Measurements from ENCODE around the gene NQO1.

The NQO1 gene

DNA sequence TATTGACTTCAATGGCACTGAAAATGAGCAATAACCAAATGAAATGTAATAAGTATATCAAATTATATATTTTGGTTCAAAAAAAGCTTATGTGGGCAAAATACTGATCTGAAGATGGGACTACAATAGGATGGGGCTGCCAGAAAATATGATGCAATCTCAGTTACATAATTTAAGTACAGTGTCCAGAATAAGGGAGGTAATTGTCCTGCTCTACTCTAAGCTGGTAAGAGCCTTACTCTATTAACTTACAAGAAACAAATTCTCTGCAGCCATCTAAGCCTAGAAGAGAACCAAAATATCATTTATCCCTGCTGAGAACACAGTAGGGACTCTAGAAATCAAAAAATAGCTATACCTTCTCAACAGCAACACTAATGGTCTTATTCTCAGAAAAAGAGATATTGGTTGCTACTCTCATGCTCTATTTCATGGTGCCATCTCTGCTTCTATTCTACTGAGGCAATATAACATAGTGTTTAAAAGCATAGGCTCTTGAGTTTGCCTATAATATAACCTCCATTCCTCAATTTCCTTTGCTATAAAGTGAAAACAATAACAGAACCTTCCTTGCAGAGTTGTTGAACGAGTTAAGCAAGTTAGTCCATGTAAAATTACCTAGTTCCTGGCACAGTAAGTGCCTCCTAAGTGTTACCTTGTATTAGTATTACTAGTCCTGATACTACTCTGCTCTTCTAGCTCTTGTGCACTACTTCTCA is 19.9 kb downstream of the NQO1 start:
- DNase-seq: no peak

DNA sequence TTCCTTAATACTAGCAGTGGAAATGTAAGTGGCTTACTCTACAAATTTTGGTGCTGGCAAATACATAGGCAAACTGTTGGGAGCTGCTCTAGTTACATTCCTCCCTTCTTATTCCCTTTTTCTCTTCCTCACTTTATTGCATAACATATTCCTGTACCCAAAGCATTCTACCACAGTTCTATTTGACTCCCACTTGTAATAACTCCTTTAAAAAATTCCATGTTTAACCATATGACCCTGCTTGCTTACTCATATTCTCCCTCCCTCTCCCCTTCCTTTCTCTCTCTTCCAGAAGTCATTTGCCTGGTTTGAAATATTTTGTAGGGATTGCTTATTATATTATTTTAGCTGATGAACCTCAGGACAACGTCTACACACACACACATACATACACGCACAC is 22.7 kb downstream of the NQO1 start:
- DNase-seq: no peak

- DNase-seq: no peak
These were observed 24.5 kb downstream of the NQO1 start for GRCh38 chr16:69701866-69702265.

- DNase-seq: no peak
These were observed 24.9 kb downstream of the NQO1 start for GRCh38 chr16:69701452-69701851.

GRCh38 chr16:69699915-69700314 is 26.4 kb downstream of the NQO1 start:
- DNase-seq: no peak

GRCh38 chr16:69698404-69698803 is 28.0 kb downstream of the NQO1 start:
- no peak for DNase-seq

GRCh38 chr16:69693916-69694315 is 32.4 kb downstream of the NQO1 start:
- no peak for DNase-seq

- no peak for DNase-seq
These were observed 34.1 kb downstream of the NQO1 start for GRCh38 chr16:69691980-69692911.

GRCh38 chr16:69688589-69688988 is 37.8 kb downstream of the NQO1 start:
- DNase-seq: no peak

- no peak for DNase-seq
These were observed 46.0 kb downstream of the NQO1 start for GRCh38 chr16:69680358-69680757.

GRCh38 chr16:69672998-69673713 is 53.2 kb downstream of the NQO1 start:
- no peak for DNase-seq

DNA sequence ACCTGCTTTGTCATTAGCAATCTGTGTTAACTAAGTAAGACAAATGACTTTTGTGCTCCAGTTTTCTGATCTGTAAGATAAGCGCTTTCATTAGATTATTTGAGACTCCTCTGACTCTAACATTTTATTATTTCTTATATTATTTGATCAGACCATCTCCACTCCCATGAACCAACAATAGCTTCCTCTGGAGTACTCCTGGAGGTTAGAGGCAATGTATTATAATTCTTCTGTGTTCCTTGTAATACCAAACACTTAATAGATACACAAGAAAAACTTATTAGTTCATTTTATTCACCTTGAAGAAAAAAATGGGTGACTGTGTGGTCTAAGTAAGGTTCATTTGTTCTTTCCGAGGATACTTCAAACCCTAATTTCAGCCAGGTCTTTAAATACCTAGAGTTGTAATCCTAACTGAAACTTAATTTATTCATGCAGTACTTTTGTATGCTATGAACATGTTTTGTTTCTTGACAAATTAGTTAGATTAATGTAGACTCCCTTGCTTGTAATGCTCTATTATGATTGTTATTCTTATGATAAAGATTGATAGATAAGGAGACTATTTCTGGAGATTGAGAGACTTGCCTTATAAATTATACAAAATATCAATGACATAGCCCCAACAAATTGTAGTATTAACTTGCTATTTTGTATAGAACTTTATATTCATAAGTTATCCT is 53.9 kb downstream of the NQO1 start:
- no peak for DNase-seq

DNA sequence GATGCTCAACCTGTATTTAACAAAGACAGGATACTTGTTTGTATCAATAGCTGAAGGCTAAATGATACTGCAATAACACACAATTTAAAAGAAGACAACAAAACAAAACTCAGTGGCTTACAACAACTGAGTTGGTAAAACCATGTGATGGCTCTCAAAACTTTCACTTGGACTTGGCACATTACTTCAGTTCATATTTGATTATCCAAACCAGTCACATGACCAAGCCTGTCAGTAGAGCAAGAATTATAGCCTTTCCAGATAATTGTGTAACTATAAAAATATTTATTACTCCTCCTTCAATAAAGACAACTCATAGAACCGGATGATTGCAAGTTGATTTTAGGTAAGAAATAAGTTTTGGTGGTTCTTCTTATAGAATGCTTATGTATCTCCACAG is 56.8 kb downstream of the NQO1 start:
- DNase-seq: no peak

DNA sequence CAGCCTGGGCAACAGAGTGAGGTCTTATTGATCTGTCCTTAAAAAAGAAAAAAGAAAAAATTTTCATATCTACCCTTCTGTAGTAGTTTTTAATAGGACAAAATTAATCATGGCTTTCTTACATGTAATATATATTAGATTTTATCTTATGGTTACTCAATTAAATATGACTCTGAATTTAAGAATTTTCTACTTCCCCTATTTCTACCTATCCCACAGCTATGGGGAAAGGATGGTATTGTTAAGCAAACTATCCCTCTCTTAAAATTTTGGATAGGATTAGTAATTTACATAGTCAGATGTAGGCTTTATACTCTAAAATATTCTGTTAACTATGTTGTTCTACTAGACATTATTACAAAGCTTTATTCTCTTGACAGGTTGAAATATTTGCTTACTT is 62.5 kb downstream of the NQO1 start:
- DNase-seq: no peak

DNA sequence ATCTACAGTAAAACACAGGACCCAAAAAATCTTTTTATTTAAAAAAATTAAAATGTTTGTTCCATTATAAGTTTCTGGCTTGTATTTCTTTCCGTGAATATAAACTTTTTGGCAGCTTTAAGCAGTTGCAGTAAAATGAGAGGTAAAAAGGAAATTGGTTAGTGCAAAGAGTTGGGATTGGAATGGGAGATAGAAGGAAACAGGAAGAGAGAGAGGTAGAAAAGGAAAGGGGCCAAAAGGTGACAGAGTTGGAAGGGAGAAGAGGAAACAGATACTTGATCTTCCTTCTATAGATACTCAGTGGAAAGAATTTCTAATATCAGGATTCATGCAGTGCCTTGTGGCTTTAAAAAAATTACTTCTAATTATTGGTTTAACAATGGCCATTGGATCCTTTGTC is 63.5 kb downstream of the NQO1 start:
- DNase-seq: no peak

GRCh38 chr16:69660166-69660565 is 66.2 kb downstream of the NQO1 start:
- DNase-seq: no peak
